ENCODE measurements around the gene KCNQ1.

The KCNQ1 gene

DNA sequence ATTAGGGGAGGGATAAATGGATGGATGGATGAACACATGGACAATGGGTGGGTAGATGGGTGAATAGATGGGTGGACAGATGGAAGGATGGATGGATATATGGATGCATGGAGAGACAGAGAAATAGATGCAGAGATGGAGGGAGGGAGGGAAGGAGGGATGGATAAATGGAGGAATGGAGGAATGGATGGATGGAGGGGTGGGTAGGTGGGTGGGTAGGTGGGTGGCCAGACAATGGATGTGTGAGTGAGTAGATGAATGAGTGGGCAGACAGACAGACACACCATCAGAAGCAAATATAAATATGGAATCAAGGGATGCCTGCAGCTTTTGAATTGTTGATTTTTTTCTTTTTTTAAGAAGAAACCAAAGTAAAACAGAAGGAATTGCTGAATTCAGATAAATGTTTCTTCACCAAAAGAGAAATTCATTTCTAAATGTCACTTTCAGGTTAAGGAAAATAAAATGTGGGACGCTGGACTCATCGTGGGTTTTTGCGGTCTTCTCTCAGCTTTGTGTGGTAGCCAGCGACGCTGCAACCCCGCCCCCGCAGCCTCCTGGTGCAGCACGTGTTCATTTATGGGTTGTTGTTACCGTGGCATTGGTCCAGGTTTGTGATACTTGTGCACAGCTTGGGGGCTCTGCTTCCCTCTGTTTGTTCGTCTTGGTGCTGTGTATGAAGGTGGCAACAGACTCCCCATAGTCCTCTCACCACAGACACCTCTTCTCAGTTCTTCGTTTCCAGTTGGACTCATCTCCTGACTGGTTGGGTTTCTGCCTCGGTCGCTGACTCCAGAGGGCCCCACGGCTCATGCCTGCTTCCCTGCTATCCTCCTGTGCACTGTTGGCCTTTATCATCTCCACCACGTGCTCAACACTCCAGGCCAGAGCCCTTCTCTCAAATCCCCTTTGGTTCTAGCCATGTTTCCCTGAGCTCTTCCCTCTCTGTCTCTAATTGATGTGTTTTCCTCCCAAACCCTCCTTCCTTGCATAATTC is 364.3 kb downstream of the KCNQ1 start:
- no peak for DNase-seq (ENCODE audit: low read depth in 2 of 2)

DNA sequence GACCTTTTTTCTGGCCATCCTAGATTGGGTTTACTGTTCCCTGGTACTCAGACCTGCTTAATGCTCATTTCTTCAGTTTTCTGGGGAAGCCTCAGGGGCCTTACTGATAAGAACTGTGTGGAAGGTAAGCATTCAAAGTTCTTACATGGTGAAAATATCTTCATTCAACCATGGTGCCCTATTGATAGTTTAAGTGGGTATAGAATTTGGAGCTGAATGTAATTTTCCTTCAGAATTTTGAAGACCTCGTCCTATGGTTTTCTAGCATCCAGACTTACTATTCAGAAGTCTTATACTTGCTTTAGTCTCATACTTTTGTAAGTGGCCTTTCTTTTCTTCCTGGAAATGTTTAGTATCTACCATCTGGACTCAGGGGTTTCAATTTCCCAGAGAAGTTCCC is 365.0 kb downstream of the KCNQ1 start:
- DNase-seq (ENCODE audit: low read depth in 2 of 2), result no peak

DNA sequence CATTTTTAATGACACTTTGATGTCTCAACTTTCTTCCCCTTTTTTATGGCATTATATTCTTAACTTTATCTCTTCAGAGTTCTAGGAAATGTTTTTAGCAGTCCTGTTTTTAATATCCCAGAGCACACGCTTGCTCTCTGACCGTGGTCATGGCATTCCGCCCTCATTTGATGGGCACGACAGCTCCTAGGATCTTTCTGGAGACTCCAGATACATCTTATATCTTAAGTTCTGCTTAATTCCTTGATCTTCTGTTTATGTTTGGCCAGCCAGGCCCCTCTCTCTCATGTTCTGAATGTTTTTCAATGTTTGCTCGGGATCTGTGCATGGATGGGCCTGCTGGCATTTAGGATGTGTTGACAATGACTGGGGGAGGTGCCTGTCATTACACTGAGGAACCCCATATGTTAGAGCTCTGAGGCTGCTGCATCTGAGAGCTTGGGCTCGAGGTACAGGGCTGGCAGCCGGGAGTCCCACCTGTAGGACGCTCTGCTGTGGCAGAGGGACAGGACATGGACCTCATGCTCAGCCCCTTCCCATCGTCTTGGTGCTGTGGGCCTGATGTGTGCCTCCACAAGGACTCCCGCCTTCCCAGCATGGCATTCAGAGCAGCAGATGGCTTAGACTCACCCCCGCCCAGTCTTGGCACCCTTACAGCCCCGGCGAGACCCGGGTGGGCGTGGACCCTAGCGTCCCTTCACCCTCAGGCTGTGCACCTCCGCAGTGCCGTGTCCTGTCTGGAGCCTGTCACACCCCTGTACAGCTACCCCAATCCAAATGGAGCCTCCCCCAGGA is 365.8 kb downstream of the KCNQ1 start:
- no peak for DNase-seq (ENCODE audit: low read depth in 2 of 2)

DNA sequence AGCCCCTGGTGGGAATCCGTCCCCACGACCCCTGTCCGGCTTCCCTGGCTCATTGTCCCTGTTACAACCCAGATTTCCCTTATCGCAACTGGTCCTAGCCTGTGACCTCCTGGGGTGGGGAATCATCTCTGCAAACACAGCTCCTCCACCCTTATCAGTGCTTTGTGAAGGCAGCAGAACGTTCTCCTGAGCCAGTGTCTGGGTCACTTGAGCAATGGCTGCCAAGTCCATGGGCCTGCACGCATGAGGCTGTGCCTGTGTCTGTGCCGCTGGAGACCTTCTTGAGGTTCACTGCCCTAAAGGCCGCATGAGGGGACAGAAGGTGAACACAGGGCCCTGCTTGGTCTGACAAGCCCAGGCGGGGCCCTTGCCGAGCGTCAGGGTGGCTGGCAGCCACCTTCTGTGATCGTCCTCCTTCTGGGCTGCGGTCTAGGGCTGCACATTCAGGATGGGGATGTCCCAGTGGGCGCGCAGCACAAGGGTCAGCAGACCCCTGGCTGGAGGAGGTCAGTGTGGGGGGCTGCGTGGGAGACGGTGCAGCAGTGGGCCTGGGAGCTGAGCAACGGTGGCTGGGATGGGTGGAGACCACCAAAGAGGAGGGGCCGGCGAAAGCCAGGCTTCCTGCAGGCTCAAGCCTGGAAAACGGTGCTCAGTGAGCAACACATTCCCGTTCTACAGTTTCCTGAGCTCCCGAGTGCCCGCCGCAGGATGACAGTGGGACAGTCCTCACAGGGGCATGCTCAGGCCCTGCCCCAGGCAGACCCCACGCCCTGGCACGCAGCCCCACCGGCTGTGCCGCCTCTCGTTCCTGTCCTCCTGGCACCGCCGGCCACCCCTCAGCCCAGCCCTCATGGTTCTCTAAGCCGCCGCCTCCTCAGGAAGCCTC is 366.6 kb downstream of the KCNQ1 start:
- no peak for DNase-seq (ENCODE audit: low read depth in 2 of 2)

DNA sequence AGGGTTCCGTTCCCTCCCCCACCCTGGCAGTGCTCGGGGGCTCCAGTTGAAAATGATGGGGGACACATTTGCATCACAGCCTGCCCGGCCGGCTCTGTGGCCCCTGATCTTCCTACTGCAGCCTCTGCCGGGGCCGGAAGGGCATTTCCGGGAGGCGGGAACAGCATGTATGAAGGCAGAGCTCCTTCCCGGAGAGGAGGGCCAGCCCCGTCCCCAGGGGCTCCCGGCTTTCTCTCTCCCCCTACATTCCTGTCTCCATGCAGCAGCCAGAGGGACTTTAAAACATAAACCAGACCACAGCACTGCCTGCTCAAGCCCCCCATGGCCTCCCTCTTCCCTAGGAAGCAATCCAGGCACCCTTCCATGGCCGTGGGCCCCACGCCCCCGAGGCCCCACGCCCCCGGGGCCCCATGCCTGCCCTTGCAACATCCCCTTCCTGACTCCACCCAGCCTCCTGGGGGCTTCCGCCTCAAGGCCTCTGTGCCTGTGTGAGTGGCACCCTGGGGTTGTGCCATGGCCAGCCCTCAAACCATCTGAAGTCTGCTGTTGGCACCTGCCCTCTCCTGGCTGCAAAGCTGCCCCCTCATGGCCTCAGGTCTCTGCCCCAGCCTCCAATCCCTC is 367.7 kb downstream of the KCNQ1 start:
- no peak for DNase-seq (ENCODE audit: low read depth in 2 of 2)

DNA sequence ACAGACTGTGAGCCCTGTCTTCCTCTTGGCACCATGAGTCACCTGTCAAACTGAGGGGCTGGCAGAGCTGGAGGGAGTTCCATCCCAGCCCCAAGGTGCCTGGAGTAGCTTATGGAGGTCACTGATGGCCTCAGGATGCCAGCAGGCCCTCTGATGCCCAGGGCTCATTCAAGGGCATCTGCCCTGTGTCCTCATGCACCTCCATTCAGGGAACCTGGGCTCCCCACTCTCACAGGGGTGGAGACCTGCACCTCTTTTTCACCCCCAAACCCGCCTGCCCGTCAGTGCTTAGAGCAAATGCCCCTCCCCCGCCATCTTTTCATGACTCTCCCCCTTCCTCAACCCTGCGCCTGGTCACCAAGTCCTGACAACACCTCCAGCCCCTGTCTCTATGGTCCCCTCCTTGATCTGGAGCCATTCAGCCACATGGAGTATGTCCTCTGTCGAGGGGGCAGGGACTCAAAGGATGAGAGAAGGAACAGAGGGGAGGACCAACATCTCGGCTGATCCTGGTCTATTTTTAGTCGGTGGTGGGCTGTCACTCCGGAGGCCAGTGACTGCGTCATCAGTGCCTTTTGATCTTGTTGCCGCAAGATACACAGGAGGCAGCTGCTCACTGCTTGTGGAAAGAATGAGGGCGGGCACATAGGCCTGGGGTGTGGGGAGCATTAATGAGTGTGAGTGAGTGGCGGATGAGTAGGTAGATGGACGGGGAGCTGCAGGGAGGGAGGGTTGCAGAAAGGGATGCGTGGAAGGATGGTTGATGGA is 368.5 kb downstream of the KCNQ1 start:
- no peak for DNase-seq (ENCODE audit: low read depth in 2 of 2)

DNA sequence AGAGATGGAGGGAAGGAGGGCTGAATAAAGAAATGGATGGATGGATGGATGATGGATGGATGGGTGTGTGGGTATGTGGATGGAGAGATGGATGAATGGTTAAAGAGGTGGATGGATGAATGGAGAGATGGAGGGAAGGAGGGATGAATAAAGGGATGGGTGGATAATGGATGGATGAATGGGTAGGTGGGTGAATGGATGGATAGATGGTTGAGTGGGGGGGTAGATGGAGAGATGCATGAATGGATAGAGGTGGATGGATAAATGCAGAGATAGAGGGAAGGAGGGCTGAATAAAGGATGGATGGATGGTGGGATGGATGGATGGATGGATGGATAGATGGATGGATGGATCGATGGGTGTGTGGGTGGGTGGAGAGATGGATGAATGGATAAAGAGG is 369.2 kb downstream of the KCNQ1 start:
- no peak for DNase-seq (ENCODE audit: low read depth in 2 of 2)

DNA sequence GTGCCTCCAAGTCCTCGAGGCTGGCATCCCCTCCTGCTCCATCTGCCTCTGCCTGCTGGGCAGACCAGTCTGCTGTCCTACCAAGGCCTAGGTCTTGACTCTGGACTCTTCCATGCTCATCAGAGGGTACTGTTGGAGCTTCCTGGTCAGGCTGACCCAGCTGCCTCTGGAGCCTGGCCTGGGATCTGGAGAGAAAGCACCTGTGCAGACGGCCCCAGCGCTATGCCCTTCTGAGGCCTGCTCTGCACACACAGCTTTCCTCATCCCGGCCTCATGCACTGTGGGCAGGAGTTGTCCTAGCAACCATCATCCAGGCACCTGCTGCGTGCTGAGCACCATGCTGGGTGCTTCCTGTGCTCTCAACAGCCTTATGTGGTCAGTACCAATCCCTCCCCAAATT is 369.9 kb downstream of the KCNQ1 start:
- DNase-seq (ENCODE audit: low read depth in 2 of 2), result no peak

DNA sequence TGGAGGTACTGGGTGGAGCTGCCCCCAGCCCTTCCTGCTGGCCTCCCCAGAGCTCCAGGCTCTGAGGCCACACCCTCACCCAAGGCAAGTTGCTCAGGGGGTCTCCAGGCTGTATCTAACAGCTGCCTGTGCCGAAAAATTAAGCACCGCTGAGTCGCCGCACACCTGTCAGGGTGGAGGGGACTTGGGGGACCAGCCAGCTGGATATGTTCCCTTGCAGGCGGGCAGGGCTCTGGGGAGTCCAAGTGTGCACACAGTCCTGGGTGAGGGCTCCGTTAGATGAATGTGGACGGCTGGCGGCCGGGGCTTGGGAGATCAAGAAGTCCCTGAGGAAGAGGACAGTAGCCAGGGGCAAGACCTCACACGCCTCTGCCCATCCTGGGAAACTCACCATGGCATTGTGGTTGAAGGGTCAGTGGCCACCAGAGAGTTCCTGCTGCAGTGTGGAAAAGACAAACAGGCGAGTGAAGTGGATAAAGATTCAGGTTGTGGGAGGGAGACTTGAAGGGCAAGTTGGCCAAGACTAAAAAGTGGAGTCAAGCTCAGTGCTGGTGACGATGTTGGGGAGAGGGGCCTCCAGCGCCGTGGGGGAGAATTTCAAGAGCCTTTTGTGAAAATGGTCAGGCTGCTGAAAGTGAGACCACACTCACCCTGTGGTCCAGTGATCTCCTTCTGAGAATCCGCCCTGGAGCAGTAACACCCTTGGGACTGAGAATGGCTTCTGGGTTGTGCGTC is 371.1 kb downstream of the KCNQ1 start:
- no peak for DNase-seq (ENCODE audit: low read depth in 2 of 2)

DNA sequence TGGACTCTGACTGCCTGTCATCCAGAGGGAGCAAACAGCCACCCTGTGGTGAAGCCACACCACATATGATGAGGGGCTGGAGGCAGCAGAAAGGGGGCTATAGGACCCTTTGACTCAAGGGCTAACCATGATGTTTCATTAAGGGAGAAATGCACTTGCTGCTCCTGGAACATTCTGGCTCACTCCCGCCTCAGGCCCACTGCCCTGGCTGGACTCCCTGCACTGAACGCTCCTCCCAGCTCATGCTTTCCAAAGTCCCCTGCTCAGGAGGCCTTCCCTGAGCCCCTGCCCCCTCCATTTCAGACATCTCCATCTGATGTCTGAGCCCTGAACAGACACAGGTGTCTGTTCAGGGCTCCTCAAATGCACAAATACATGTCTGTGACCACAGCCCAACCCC is 371.7 kb downstream of the KCNQ1 start:
- DNase-seq (ENCODE audit: low read depth in 2 of 2), result no peak

DNA sequence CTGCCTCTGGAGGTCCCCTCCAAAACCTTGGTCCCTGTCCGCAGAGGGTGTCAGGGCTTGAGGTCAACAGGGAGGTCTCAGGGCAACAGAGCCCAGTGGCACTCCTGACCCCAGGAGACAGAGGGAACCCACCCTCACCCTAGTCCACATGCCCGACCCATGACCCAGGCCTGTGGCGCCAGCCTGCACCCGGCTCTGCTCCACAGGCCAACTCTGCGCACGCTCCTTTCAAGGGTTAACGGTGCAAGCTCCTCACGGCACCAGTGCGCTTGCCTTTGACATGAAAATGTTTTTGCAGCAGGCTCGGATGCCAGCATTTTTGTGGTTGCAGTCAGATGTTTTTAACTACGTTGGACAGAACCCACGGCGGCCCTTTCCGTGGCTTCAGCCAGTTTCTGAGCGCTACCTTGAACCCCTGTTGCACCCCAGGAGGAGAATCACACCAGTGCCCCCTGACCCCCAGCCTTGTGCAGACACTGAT is 372.2 kb downstream of the KCNQ1 start:
- no peak for DNase-seq (ENCODE audit: low read depth in 2 of 2)

DNA sequence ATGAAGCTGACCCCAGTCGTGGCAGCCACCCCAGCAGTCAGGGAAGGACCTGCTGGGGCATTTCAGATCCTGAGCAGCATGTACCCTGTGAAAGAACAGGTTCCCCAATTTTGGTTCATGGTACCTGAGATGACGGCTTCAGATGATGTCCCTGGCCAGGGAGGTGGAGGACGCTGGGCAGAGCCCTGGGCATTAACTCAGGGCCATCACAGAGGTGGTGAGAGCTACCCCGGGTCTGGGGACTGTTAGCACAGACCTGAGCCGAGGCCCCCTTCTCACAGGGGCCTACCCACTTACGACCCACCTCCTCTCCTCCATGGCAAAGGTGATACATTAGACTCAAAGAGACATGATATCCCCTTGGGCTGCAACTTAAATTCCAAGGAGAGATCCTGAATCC is 372.6 kb downstream of the KCNQ1 start:
- no peak for DNase-seq (ENCODE audit: low read depth in 2 of 2)

DNA sequence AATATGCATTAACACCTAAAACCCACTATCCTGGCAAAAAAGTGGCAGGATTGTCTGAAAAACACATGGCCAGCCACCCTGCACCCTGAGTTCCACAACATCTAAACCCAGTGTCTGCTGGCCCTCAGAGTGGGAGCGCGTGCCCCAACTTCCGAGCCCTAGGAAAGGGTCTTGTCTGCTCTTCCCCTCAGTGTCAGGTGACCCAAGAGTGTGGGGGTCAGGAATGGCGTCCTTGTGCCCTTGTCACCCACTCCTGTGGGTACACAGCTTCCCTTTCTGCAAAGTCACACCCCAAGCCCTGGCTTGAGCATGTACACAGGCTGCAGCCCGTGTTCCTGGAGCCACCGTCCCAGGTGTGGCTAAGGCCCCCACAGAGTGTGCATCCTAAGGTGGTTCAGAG is 373.2 kb downstream of the KCNQ1 start:
- DNase-seq (ENCODE audit: low read depth in 2 of 2), result no peak

DNA sequence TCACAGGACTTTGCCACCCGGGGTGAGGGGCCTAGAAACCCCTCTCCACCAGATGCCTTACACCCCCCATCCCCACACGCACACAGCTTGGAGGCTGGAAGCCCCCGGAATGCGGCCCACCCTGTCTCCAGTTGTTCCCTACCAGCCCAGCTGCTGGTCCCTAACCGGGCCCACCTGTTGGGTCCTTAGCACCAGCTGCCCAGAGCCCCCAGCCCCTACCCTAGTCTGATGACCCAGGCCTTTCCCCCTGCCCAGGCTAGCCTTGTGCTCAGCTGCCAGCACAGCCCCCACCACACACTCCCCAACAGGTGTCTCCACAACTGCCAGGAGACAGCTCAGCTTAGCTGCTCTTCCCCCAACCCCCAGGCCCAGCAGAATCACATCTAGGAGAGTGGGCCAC is 373.7 kb downstream of the KCNQ1 start:
- DNase-seq (ENCODE audit: low read depth in 2 of 2), result no peak

DNA sequence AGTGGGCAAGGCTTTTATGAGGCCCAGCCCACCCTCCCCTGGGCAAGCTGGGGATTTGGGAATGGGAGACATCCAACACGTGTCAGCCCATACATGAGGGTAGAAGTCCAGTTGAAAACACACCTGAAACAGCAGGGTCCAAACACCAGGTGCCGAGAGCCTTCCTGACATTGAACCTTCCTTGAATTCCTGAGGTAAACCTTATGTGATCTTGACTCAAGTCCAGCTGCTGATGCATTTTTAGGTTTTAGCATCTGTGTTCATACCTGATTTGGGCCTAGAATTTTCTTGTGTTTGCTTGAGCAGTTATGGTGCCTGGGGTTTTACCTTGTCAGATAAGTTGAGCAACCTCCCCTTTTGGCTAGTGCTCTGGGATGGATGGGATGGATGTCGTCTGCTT is 374.5 kb downstream of the KCNQ1 start:
- DNase-seq (ENCODE audit: low read depth in 2 of 2), result no peak

DNA sequence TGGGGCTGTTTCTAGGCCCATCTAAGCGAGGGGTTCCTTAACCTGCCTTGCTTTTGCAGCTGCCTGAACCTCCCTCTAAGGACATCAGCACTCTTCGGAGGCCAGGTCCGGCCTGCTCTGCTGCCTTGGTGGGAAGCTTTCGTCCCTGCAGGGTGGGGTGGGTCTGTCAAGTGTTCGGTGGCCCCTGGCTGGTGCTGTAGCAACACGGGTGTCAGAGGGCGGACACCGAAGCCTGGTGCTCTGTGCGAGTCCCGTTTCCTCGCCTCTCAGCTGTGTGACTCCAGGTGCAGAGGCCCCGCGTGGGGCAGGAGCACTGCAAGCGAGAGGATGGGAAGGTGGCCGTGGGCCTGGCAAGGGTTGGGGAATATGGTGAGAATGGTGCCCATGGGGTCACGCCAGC is 376.2 kb downstream of the KCNQ1 start:
- DNase-seq (ENCODE audit: low read depth in 2 of 2), result no peak

DNA sequence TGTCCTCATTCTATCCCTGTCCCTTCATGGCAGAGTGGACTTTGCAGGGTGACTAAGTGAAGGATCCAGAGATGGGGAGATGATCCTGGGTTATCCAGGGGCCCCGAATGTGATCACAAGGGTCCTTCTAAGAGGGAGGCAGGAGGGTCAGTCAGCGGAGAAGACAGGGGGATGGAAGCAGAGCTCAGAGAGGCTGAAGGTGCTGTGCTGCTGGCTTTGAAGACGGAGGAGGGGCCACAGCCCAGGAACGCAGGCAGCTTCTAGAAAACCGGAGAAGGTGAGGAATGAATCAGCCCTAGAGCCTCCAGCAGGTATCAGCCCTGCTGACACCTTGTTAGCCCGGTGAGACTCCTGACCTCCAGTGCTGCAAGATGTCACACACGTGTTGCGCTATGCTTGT is 377.1 kb downstream of the KCNQ1 start:
- DNase-seq (ENCODE audit: low read depth in 2 of 2), result no peak

DNA sequence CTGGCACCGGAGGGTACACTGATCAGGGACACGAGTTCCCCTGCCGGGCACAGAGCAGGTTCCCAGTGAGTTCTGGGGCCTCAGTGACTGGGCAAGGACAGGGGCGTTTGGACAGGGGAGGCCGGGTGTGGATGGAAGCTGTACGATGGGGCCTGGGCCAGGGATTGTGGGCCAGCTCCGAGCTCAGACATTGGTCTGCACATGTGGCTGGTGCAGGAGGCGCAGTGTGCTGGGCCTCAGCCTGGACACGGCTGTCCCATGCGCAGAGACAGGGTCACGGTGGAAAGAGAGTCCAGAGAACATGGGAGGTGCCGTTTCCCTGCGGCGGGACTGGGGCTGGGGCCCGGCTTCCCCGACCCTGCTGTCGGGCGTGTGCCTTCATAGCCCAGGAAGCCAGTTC is 380.0 kb downstream of the KCNQ1 start:
- no peak for DNase-seq (ENCODE audit: low read depth in 2 of 2)

DNA sequence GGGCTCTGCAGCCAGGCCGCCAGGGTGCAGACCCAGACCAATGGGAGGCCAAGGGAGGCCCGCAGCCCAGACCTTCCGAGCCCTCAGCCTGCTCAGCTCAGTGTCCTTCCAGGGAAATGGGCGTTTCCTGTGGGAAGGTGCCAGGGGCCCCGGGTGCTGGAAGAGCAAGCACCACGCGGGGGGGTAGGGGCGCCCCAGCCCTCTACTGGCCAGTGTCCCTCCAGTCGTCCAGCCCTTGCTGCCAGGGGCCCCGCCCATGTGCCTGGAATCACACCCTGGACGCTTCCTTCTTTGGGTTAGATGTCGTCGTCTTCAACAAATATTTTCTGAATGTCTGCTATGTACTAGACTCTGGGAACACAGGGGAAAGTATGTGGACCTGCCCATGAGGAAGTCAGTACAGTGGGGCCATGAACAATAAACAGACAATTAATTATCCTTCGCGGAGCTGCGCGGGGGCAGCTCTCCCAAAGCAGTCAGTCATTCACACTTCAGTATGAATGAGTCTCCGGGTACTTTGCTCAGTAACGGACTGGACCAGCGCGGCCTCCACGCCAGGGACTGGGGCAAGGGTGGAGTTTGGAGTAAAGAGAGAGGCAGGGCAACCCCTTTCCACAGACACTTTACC is 380.6 kb downstream of the KCNQ1 start:
- DNase-seq (ENCODE audit: low read depth in 2 of 2), result no peak
